GM21360 (cell line): ENCODE measurements around the gene GPATCH3.
"Not testable (repeated sequence)": the region's sequence is repeated elsewhere in the genome, so short reads cannot be mapped to it uniquely, and the experiment has no call there.

Experiments used
- ATAC-seq: cut with Tn5 transposase; IDR thresholded peaks from one replicate; pipeline ENCODE4 v1.9.1; 2021; ENCODE audit warnings: mild to moderate bottlenecking, moderate library complexity; ENCODE audit not compliant: unreplicated experiment

The GPATCH3 gene

DNA sequence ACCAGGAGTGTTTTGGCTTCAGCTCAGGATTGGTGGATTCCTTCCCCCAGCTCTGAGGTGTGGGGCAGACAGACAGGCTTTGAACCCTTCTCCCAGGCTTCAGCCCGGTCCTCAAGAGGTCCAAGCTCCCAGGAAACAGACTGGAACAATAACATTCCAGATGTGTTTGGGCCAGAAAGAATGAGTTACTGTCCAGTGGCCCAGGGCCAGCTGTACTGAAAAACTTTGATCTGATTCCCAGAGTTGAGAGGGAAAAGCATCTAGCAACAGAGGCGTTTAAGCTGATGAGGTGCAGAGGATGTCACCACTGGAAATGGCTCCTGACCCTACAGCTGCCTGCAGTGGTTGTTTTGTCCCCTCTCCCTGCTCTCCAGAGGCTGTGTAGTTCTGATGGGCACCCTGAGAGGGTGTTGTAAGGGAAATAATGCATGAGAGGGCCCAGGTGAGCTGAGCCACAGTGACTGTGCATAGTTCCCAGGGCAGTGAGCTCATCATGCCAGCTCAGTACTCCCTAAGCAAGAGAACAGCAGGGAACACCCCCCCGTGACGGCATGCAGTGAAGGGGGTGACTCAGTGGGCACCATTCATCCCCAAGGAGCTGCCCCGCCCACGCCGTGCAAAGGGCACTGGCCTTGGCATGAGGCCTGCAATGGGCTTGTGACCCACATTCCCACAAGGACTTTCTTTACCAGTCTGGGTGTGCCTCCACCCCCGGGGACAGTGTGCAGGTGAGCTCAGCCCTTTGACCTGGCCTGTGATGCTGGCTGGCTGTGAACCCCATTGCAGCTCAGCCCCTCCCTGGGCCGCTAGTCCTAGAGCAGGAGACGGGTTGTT lies 51.1 kb downstream of the GPATCH3 start:
- no peak for ATAC-seq

- no peak for ATAC-seq
These were observed 51.8 kb downstream of the GPATCH3 start for GRCh38 chr1:26848499-26848898.

GRCh38 chr1:26847826-26848225 lies 52.4 kb downstream of the GPATCH3 start:
- not testable (repeated sequence) for ATAC-seq

DNA sequence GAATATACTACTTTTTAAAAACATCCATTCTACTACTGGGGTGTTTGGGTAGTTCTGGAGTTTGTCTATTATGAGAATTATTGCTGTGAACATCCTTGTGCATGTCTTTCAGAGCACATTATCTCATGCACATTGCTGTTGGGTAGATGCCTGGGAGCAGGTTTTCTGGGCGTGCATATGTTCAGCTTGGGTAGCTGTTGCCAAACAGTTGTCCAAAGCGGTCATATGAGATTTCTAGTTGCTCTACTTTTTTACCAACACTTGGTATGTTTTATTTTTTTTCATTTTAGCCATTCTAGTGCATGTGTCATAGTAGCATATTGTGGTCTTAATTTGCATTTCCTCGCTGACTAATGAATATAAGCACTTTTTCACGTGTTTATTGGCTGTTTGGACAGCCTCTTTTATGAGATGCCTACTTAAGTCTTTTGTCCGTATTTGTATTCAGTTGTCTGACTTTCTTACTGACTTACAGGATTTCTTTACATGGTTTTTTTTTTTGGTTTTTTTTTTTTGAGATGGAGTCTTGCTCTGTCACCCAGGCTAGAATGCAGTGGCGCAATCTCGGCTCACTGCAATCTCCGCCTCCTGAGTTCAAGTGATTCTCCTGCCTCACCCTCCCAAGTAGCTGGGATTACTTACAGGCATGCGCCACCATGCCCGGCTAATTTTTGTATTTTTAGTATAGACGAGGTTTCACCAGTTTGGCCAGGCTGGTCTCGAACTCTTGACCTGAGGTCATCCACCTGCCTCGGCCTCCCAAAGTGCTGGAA lies 55.7 kb downstream of the GPATCH3 start:
- no peak for ATAC-seq
